ENCODE results near the gene WDPCP.
"Not testable (repeated sequence)": the region's sequence is repeated elsewhere in the genome, so short reads cannot be mapped to it uniquely, and the experiment has no call there.

WDPCP gene

DNA sequence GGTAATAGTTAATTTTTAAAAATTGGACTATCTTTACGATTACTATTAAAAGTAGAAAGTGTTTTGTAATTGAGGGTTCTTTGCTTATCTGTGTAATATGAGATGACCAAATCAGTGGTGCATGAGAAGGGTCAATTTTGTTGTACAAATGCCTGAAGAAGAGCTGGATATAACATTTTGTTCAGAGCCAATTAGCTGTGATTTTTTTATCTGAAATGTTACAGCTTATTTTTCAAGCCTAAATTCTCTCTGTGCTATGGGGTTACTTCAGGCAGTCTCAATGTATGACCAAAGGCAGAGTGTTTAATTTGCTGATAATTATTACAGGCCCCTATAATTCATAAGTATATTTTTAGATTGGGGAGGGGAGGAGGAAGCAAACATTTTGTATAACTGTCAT, 495.9 kb downstream of the WDPCP start:
- DNase-seq, result no peak

DNA sequence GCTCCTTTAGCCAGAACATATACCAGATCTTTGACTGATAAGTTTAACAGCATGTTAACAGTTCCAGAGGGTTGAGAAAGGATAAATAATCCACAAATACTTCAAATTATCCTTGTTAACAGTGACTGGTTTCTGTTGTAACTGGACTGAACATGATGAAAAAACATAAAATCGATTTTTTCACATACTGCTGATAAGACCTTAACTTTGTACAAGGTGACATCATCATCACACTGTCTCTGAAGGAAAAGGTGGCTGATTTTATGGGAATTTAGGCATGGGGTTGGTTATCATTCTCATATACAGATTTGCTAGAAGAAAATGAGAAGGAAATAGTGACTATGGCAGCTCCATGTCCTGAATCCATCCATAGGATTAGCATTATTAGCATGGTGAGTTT, 501.6 kb downstream of the WDPCP start:
- DNase-seq, result no peak

DNA sequence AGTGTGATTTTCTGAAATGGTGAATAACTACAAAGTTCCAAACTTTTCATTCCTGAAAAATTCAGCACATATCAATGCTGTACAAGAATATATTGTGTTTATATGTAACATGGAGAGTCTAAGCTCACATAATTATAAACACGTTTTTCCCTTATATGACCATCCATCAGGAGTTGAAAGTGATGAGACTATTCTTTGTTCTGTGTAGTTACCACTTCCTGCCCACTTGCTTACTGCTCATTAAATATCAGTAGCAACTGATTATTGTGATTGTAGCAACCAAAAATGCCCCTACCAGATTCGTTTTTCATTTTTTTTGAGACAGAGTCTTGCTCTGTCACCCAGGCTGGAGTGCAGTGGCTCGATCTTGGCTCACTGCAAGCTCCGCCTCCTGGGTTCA, 506.9 kb downstream of the WDPCP start:
- no peak for DNase-seq

DNA sequence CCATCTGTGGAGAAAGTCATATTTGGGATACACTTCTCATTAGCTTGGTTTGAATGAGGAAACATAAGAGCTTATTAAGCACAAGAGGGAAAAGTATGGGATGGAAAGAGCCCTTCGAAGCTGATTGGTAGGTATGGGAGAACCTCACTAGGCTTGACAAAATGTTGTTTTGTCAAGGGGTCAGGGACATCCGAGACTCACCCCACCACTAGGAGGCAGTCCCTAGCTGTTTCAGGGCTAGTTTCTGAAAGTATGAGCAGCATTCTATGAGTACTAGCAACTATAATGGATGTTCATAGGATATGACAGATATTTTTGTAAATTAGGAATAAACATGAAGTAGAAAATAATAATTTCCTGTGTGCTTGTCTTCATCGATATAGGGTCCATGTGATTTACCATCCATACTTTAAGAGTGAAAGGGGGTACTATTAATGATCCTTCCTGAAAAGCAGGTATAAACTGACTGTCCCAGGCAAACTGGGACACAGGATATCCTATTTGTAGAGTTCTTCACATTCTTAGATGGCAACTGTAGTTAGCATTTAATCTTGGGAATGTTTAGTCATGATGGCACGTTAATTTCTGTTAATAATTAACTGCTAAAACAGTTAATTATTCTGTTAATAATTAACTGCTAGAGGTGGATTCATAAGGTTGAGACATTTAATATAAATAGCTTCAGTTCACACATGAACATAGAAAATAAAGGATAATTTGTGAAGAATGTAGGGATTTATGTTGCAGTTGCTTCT, 509.2 kb downstream of the WDPCP start:
- peak; percentile 64 for DNase-seq

DNA sequence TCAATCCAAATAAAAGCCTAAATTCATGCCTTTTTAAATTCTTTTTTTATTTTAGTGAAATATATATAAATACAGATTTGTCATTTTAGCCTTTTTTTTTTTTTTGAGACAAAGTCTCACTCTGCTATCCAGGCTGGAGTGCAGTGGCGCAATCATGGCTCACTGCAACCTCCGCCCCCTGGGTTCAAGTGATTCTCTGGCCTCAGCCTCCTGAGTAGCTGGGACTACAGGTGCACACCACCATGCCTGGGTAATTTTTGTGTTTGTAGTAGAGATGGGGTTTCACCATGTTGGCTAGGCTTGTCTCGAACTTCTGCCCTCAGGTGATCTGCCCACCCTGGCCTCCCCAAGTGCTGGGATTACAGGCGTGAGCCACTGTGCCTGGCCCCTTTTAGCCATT, 513.9 kb downstream of the WDPCP start:
- not testable (repeated sequence) for DNase-seq

DNA sequence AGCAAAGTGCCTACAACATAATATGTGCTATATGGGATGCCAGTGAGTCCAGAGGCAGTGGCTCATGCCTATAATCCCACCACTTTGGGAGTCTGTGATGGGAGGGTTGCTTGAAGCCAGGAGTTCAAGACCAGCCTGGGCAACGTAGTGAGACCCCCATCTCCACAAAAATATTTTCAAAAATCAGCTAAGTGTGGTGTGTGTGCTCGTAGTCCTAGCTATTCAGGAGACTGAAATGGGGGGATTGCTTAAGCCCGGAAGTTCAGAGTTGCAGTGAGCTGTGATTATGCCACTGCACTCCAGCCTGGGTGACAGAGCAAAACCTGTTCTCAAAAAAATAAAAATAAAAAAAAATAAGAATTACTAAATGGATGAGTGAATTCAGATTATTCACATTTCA, 514.3 kb downstream of the WDPCP start:
- no peak for DNase-seq

DNA sequence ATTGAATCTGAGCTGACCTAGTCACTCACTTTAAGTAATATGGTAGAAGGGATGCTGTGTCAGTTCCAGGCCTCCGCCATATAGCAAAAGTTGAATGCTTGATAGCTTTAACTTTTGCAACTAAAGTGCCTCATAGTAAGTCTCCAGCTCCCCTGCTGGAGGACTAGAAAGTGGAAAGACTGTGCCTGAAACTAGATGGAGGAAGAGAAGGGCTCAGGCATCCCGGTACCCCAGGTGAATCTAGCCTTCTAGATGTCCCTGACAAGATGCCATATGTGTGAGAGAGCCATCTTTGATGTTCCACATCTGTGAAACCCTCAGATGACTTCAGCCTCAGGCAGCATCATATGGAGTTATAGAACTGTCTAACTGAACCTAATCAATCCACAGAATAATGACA, 516.6 kb downstream of the WDPCP start:
- no peak for DNase-seq

All from hematopoietic multipotent progenitor cell treated with erythropoietin and hydrocortisone succinate and interleukin-3 and kit ligand, for 6 days (in vitro differentiated cells).